ENCODE data around the gene TARBP2. TPM values are rescaled to one million over a fixed set of nuclear protein-coding genes. Genes with fewer than 3 reads are reported as not detected.
"Not testable (repeated sequence)": the region's sequence is repeated elsewhere in the genome, so short reads cannot be mapped to it uniquely, and the experiment has no call there.

The TARBP2 gene
- total RNA-seq, 1 donor from 2014 or later = 32.9 TPM

DNA sequence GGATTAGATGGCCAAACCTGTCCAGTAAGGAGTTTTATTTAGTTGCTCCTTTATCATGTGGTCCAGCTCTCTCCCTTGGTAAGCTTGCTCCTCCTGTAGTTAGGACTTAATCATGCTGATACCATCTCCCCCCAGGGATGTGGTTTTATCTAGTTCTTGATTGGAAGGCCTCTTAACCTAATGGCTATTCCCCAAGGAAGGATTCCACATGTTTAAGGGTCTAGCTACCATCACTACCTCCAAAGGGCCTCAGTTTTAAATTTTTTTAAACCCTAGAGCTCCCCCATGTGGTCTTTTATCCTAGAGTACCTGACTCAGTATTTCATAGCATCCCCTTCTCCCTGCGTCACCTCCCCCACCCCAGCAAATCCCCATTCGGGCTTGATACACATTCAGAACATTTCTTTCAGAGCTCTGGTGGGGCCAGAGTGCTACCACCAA lies 24.3 kb upstream of the TARBP2 start:
- TF ChIP-seq, protein P1, sequence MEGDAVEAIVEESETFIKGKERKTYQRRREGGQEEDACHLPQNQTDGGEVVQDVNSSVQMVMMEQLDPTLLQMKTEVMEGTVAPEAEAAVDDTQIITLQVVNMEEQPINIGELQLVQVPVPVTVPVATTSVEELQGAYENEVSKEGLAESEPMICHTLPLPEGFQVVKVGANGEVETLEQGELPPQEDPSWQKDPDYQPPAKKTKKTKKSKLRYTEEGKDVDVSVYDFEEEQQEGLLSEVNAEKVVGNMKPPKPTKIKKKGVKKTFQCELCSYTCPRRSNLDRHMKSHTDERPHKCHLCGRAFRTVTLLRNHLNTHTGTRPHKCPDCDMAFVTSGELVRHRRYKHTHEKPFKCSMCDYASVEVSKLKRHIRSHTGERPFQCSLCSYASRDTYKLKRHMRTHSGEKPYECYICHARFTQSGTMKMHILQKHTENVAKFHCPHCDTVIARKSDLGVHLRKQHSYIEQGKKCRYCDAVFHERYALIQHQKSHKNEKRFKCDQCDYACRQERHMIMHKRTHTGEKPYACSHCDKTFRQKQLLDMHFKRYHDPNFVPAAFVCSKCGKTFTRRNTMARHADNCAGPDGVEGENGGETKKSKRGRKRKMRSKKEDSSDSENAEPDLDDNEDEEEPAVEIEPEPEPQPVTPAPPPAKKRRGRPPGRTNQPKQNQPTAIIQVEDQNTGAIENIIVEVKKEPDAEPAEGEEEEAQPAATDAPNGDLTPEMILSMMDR (IDR thresholded peaks at IDR 0.05) = peak in 1 of 3 experiments; percentile 22
- H3K4me1 ChIP-seq = no peaks in the 10 kb centered on the region
- H3K27ac ChIP-seq = peak overlapping the region in 1 of 2 donors; percentile 39
- no peaks in the 10 kb centered on the region for H3K27me3 ChIP-seq
- DNase-seq (ENCODE audit: low spot score in 2 of 2) = no peak
- intact Hi-C loops (cut with DNase I) = no loop called here
- H3K4me3 ChIP-seq = no peak overlapping the region
- peaks cover 80 to 92% of the 10 kb centered on the region in 2 donors for H3K36me3 ChIP-seq
- H3K9me3 ChIP-seq = no peaks in the 10 kb centered on the region

DNA sequence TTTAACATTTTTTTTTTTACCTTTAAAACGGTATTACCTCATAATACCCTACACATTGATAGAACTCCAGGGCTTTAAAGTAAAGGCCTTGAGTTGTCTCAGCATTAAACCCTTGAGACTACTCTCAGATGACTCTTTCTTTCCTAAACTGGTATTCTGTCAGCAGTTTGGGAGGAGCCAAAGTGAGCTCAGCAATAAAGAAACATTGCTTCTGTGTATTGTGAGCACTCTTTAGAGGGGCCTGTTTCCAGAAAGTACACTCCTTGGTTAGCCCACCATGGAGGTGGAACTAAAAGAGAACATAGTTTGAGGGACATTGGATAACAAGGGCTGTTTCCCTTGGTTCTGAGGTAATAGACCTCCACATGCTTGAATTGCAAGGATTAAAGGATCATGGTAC lies 22.2 kb upstream of the TARBP2 start:
- Histone ChIP-seq H3K36me3 (peaks cover 83 to 92% of the 10 kb centered on the region in 2 donors), H3K4me1 (no peaks in the 10 kb centered on the region), H3K27ac (peak overlapping the region; percentile 45 to 62)

DNA sequence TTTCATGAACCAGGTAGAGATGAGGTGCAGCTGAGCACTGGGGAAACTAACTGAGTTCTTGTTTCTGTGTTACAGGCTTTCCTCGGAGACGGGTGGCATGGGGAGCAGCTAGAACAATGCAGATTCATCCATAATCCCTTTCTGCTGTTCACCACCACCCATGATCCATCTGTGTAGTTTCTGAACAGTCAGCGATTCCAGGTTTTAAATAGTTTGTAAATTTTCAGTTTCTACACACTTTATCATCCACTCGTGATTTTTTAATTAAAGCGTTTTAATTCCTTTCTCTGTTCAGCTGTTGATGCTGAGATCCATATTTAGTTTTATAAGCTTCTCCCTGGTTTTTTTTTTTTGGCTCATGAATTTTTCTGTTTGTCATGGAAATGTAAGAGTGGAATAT lies 21.8 kb upstream of the TARBP2 start:
- H3K27ac ChIP-seq = peak overlapping the region; percentile 45 to 62
- no peaks in the 10 kb centered on the region for H3K4me1 ChIP-seq
- intact Hi-C loops (cut with DNase I) = loop anchor here (2.0 kb wide), 1 partner anchor 29 kb away; no protein-coding TSS in a partner anchor
- H3K36me3 ChIP-seq = peaks cover 85 to 92% of the 10 kb centered on the region in 2 donors
- no peaks in the 10 kb centered on the region for H3K27me3 ChIP-seq
- no peak for DNase-seq (ENCODE audit: low spot score in 2 of 2)
- TF ChIP-seq, protein P1 (IDR thresholded peaks at IDR 0.05) = no peak
- H3K9me3 ChIP-seq = no peaks in the 10 kb centered on the region
- no peak overlapping the region for H3K4me3 ChIP-seq

More for the DNA sequence above, 22.2 kb upstream of the TARBP2 start:
- Histone ChIP-seq H3K9me3 (no peaks in the 10 kb centered on the region), H3K4me3 (no peak overlapping the region), H3K27me3 (no peaks in the 10 kb centered on the region)
- intact Hi-C loops (cut with DNase I) = loop anchor here (2.0 kb wide), 1 partner anchor 30 kb away; no protein-coding TSS in a partner anchor
- DNase-seq (ENCODE audit: low spot score in 2 of 2) = no peak
- TF ChIP-seq, protein P1 (IDR thresholded peaks at IDR 0.05) = no peak

DNA sequence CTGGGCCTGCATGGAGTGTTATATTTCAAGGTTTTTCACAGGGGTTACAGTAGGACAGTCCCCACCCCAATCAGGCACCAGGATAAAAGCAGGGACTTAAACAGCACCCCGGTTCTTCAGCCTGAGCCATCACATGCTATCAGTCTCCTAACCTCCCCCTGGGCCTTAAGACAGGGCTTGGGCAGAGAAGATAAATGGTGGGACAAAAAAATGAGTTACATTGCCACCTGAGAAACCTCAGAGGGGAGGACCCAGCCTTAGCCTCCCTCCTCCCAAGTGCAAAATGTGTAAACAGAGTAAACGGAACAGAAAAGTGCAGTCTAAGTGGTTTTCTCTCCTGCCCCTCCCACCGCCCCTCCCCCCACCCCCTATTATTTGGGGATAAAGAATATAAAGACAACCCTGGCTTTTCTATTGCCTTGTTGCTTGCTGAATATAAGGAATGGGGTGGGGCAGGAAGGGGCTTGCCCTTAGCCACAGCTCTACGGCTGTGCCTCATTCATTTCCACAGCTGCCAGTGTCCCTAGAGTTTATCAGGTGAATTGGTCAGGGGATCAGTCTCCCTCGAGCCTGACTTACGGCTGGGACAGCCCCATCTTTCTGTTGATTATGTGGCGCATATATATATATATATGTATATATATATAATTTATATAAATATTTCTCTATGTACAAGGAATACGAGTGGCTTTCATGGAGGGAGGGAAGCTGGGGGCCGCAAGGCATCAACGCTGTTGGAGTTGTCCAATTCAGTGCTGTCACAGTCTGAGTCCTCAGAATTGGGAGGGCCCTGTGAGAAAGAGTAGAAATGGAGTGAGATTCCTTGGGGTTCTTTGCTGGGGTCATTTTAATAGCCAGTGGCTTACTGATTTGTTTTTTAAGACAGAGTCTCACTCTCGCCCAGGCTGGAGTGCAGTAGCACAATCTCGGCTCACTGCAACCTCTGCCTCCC lies 20.3 kb upstream of the TARBP2 start:
- TF ChIP-seq, protein P1 (IDR thresholded peaks at IDR 0.05) = no peak
- H3K9me3 ChIP-seq = no peaks in the 10 kb centered on the region
- intact Hi-C loops (cut with DNase I) = no loop called here
- H3K27ac ChIP-seq = peak overlapping the region in 1 of 2 donors; percentile 14
- DNase-seq (ENCODE audit: low spot score in 2 of 2) = peak in 1 of 2 donors; percentile 13
- H3K27me3 ChIP-seq = no peaks in the 10 kb centered on the region
- peaks cover 83 to 92% of the 10 kb centered on the region in 2 donors for H3K36me3 ChIP-seq
- H3K4me1 ChIP-seq = no peaks in the 10 kb centered on the region
- H3K4me3 ChIP-seq = no peak overlapping the region

DNA sequence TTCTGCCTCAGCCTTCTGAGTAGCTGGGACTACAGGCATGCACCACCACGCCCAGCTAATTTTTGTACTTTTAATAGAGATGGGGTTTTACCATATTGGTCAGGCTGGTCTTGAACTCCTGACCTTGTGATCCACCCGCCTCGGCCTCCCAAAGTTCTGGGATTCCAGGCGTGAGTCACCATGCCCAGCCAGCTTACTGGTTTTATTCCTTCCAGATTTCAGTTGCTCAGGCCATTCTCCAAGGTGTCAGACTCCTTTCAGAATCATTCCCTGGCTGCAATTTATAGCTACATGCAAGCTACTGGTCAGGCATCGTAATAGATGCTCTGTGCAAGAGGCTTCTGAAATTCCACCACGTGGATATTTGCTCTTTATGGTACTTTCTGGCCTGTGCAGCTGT lies 19.6 kb upstream of the TARBP2 start:
- H3K9me3 ChIP-seq; H3K4me1 ChIP-seq; intact Hi-C loops (cut with DNase I); H3K27me3 ChIP-seq; H3K4me3 ChIP-seq: not testable (repeated sequence)
- DNase-seq (ENCODE audit: low spot score in 2 of 2) = peak in 1 of 2 donors; percentile 61
- peaks cover 83 to 91% of the 10 kb centered on the region in 2 donors for H3K36me3 ChIP-seq
- peak overlapping the region; percentile 3 to 14 for H3K27ac ChIP-seq
